H9 (cell line): ENCODE measurements around the gene KLRC1. TPM values are rescaled to one million over a fixed set of nuclear protein-coding genes. Genes with fewer than 3 reads are reported as not detected.

ENCODE experiments used
- DNase-seq: peaks from one replicate; pipeline ENCODE4 v3.0.0-alpha.2; 2017
- H2AFZ ChIP-seq: one replicate; pipeline ENCODE4 v1.6.1; 2013; ENCODE audit warnings: mild to moderate bottlenecking, low read length, control low read depth, moderate library complexity
- H2AK5ac ChIP-seq: 2 replicates; pipeline ENCODE4 v1.6.1; 2013; ENCODE audit warnings: low read length, control low read depth, mixed read lengths; ENCODE audit not compliant: insufficient read length
- H2BK120ac ChIP-seq: one replicate; pipeline ENCODE4 v1.6.1; 2013; ENCODE audit warnings: low read depth, mild to moderate bottlenecking, low read length, control low read depth, inconsistent platforms; ENCODE audit not compliant: poor library complexity, severe bottlenecking
- H2BK12ac ChIP-seq: 2 replicates; pipeline ENCODE4 v1.6.1; 2013; ENCODE audit warnings: low read length, control low read depth, mixed read lengths, low read depth; ENCODE audit not compliant: insufficient read length
- H2BK15ac ChIP-seq: 2 replicates; pipeline ENCODE4 v1.6.1; 2013; ENCODE audit warnings: low read depth, low read length, control low read depth
- H2BK20ac ChIP-seq: one replicate; pipeline ENCODE4 v1.6.1; 2013; ENCODE audit warnings: low read depth, mild to moderate bottlenecking, low read length, control low read depth, inconsistent platforms; ENCODE audit not compliant: poor library complexity, severe bottlenecking
- H2BK5ac ChIP-seq: 2 replicates; pipeline ENCODE4 v1.6.1; 2013; ENCODE audit warnings: low read length, control low read depth, mixed read lengths; ENCODE audit not compliant: insufficient read length
- H3K14ac ChIP-seq: 2 replicates; pipeline ENCODE4 v1.6.1; 2013; ENCODE audit warnings: low read length, control low read depth; ENCODE audit not compliant: insufficient read depth
- H3K18ac ChIP-seq: 2 replicates; pipeline ENCODE4 v1.6.1; 2013; ENCODE audit warnings: low read depth, mild to moderate bottlenecking, mixed read lengths, low read length, control low read depth; ENCODE audit not compliant: insufficient read length
- H3K23ac ChIP-seq: 2 replicates; pipeline ENCODE4 v1.6.1; 2013; ENCODE audit warnings: low read length, control low read depth, mixed read lengths, low read depth; ENCODE audit not compliant: insufficient read length
- H3K23me2 ChIP-seq: 2 replicates; pipeline ENCODE4 v1.6.1; 2013; ENCODE audit warnings: low read depth, mild to moderate bottlenecking, mixed read lengths, low read length, control low read depth; ENCODE audit not compliant: insufficient read length, poor library complexity, severe bottlenecking
- H3K27ac ChIP-seq: 2 replicates; pipeline ENCODE4 v1.5.1; 2013; ENCODE audit warnings: low read length, control low read depth, mixed read lengths, low read depth; ENCODE audit not compliant: insufficient read length
- H3K27me3 ChIP-seq: 2 replicates; pipeline ENCODE4 v1.6.1; 2013; ENCODE audit warnings: low read length, control low read depth, inconsistent platforms; ENCODE audit not compliant: insufficient read depth
- H3K4ac ChIP-seq: 2 replicates; pipeline ENCODE4 v1.6.1; 2013; ENCODE audit warnings: low read depth, mild to moderate bottlenecking, control low read depth, inconsistent platforms, low read length, moderate library complexity
- H3K4me1 ChIP-seq: 2 replicates; pipeline ENCODE4 v1.6.1; 2013; ENCODE audit warnings: low read length, control low read depth, inconsistent platforms; ENCODE audit not compliant: insufficient read depth
- H3K4me2 ChIP-seq: 2 replicates; pipeline ENCODE4 v1.6.1; 2013; ENCODE audit warnings: low read length, control low read depth, mixed read lengths; ENCODE audit not compliant: insufficient read length, insufficient read depth
- H3K56ac ChIP-seq: 2 replicates; pipeline ENCODE4 v1.6.1; 2013; ENCODE audit warnings: low read depth, mild to moderate bottlenecking, mixed read lengths, low read length, control low read depth; ENCODE audit not compliant: insufficient read length
- H3K79me1 ChIP-seq: 2 replicates; pipeline ENCODE4 v1.6.1; 2013; ENCODE audit warnings: low read depth, mild to moderate bottlenecking, moderate library complexity, low read length, control low read depth, inconsistent platforms; ENCODE audit not compliant: insufficient read depth, poor library complexity, severe bottlenecking
- H3K79me2 ChIP-seq: 2 replicates; pipeline ENCODE4 v1.6.1; 2013; ENCODE audit warnings: low read length, control low read depth, inconsistent platforms; ENCODE audit not compliant: insufficient read depth
- H3K9ac ChIP-seq: 2 replicates; pipeline ENCODE4 v1.6.1; 2013; ENCODE audit warnings: low read length, control low read depth, mixed read lengths; ENCODE audit not compliant: insufficient read length; ENCODE audit errors: extremely low read depth
- H3K9me3 ChIP-seq: one replicate; pipeline ENCODE4 v1.6.1; 2013; ENCODE audit warnings: low read depth, low read length, inconsistent platforms; ENCODE audit not compliant: control insufficient read depth
- H3T11ph ChIP-seq: one replicate; pipeline ENCODE4 v1.6.1; 2013; ENCODE audit warnings: mild to moderate bottlenecking, low read length, control low read depth, inconsistent platforms
- H4K20me1 ChIP-seq: one replicate; pipeline ENCODE4 v1.6.1; 2013; ENCODE audit not compliant: control insufficient read depth, insufficient read length, insufficient read depth
- H4K5ac ChIP-seq: 2 replicates; pipeline ENCODE4 v1.6.1; 2013; ENCODE audit warnings: low read depth, mild to moderate bottlenecking, mixed read lengths, low read length, control low read depth; ENCODE audit not compliant: insufficient read length
- H4K8ac ChIP-seq: replicated peaks from 2 replicates; pipeline ENCODE4 v1.6.1; 2013; ENCODE audit warnings: low read length, control low read depth, mixed read lengths, low read depth; ENCODE audit not compliant: insufficient read length
- H4K91ac ChIP-seq: 2 replicates; pipeline ENCODE4 v1.6.1; 2013; ENCODE audit warnings: low read depth, mild to moderate bottlenecking, moderate library complexity, mixed read lengths, low read length, control low read depth; ENCODE audit not compliant: insufficient read length
- H3K27ac Mint-ChIP-seq, 3 experiments: 2 replicates in 2 of 3; 3 replicates in 1 of 3; pipeline ENCODE4 v1.8.0; 2020 to 2021; ENCODE audit warnings: mixed read lengths in 3 of 3, mild to moderate bottlenecking in 1 of 3, moderate library complexity in 1 of 3
- H3K27me3 Mint-ChIP-seq: 2 replicates; pipeline ENCODE4 v1.8.0; 2021; ENCODE audit warnings: low read depth, mild to moderate bottlenecking, moderate library complexity, mixed read lengths
- H3K36me3 Mint-ChIP-seq, 3 experiments: 2 replicates in 2 of 3; 3 replicates in 1 of 3; pipeline ENCODE4 v1.8.0; 2020 to 2021; ENCODE audit warnings: low read depth in 3 of 3, mixed read lengths in 3 of 3; ENCODE audit not compliant: insufficient read depth in 1 of 3
- H3K4me1 Mint-ChIP-seq, 2 experiments: 2 replicates each; pipeline ENCODE4 v1.8.0; 2020; ENCODE audit warnings: mixed read lengths in 2 of 2
- H3K4me3 Mint-ChIP-seq, 2 experiments: 2 replicates in 1 of 2; 3 replicates in 1 of 2; pipeline ENCODE4 v1.8.0; 2020 to 2021; ENCODE audit warnings: mild to moderate bottlenecking in 2 of 2, mixed read lengths in 2 of 2, moderate library complexity in 1 of 2
- H3K9me3 Mint-ChIP-seq, 2 experiments: 2 replicates in 1 of 2; 3 replicates in 1 of 2; pipeline ENCODE4 v1.8.0; 2020; ENCODE audit warnings: mild to moderate bottlenecking in 2 of 2, mixed read lengths in 2 of 2, moderate library complexity in 1 of 2
- CTCF ChIP-seq: fragments of 200-600 bp; sonication (generic); conservative IDR thresholded peaks from 3 replicates; pipeline ENCODE4 v1.8.0; 2021; ENCODE audit warnings: antibody characterized with exemption, mild to moderate bottlenecking
- WGBS: extraction: QIAGEN DNeasy Blood & Tissue Kit; methylation state at CpG from one replicate; pipeline ENCODE4 v1.1.7; 2013; ENCODE audit warnings: missing lambda C conversion rate, low lambda C conversion rate, mixed read lengths; ENCODE audit not compliant: insufficient read length; ENCODE audit errors: extremely low coverage; 5-methylcytosine and 5-hydroxymethylcytosine counted together
- total RNA-seq: library from RNA; stranded (reverse); gene quantifications from 2 replicates; pipeline ENCODE4 v1.2.1, GENCODE V29; 2021

The KLRC1 gene
- total RNA-seq, 1 experiment from 2014 or later, result not detected

GRCh38 chr12:10406725-10407124 lies 46.5 kb downstream of the KLRC1 start:
- no peak overlapping the region for H3K4ac ChIP-seq
- Mint-ChIP-seq H3K27me3 (no peaks in the 10 kb centered on the region), H3K4me3 (no peak overlapping the region), H3K27ac (no peak overlapping the region), H3K9me3 (no peaks in the 10 kb centered on the region; a peak in 1 of 5 replicates), H3K36me3 (no peaks in the 10 kb centered on the region), H3K4me1 (peaks cover 10 to 14% of the 10 kb centered on the region in 2 experiments)
- no peak overlapping the region for H3K56ac ChIP-seq
- H3K27me3 ChIP-seq, result no peaks in the 10 kb centered on the region
- H3K18ac ChIP-seq, result no peak overlapping the region
- no peak overlapping the region for H2BK120ac ChIP-seq
- no peak overlapping the region for H4K8ac ChIP-seq
- H3K9me3 ChIP-seq, result no peaks in the 10 kb centered on the region
- no peak overlapping the region for H3K9ac ChIP-seq
- H3K27ac ChIP-seq, result no peak overlapping the region
- H3K4me1 ChIP-seq, result no peaks in the 10 kb centered on the region
- H2AK5ac ChIP-seq, result no peak overlapping the region
- H3K4me2 ChIP-seq, result no peak overlapping the region
- no peak for DNase-seq
- H2BK15ac ChIP-seq, result no peak overlapping the region
- H2BK20ac ChIP-seq, result no peak overlapping the region
- no peaks in the 10 kb centered on the region for H4K20me1 ChIP-seq
- no peak overlapping the region for H2BK12ac ChIP-seq
- no peak overlapping the region for H2AFZ ChIP-seq
- WGBS, result no CpG with 5 or more reads among the region's 4 CpGs
- H4K91ac ChIP-seq, result no peak overlapping the region
- H4K5ac ChIP-seq, result no peak overlapping the region
- no peaks in the 10 kb centered on the region for H3K23me2 ChIP-seq
- no peak overlapping the region for H2BK5ac ChIP-seq
- H3T11ph ChIP-seq, result no peak overlapping the region
- H3K79me2 ChIP-seq, result no peaks in the 10 kb centered on the region
- no peak for TF ChIP-seq CTCF
- H3K79me1 ChIP-seq, result no peaks in the 10 kb centered on the region
- no peak overlapping the region for H3K14ac ChIP-seq
- no peak overlapping the region for H3K23ac ChIP-seq
